Ishikawa (cell line): ENCODE measurements around the gene TMF1.

Experiments
- CEBPB ChIP-seq: IDR thresholded peaks from 2 replicates; pipeline ENCODE4 v1.6.1; 2012
- CREB1 ChIP-seq: IDR thresholded peaks from 2 replicates; pipeline ENCODE4 v1.6.1; 2012; ENCODE audit warnings: low read depth
- EGR1 ChIP-seq: IDR thresholded peaks from 2 replicates; pipeline ENCODE4 v1.6.1; 2012
- EP300 ChIP-seq: IDR thresholded peaks from 2 replicates; pipeline ENCODE4 v1.6.1; 2012; ENCODE audit warnings: borderline replicate concordance
- FOXM1 ChIP-seq: IDR thresholded peaks from 2 replicates; pipeline ENCODE4 v1.6.1; 2012; ENCODE audit warnings: low read depth, borderline replicate concordance
- NFIC ChIP-seq: IDR thresholded peaks from 2 replicates; pipeline ENCODE4 v1.6.1; 2012
- RAD21 ChIP-seq: IDR thresholded peaks from 2 replicates; pipeline ENCODE4 v1.6.1; 2012; ENCODE audit warnings: low read depth
- TAF1 ChIP-seq: IDR thresholded peaks from 2 replicates; pipeline ENCODE4 v1.6.1; 2012; ENCODE audit warnings: low read depth, mild to moderate bottlenecking
- TCF12 ChIP-seq: IDR thresholded peaks from 2 replicates; pipeline ENCODE4 v1.6.1; 2012; ENCODE audit warnings: low read depth
- TEAD4 ChIP-seq: IDR thresholded peaks from 2 replicates; pipeline ENCODE4 v1.6.1; 2012
- YY1 ChIP-seq: IDR thresholded peaks from 2 replicates; pipeline ENCODE4 v1.6.1; 2012; ENCODE audit warnings: low read depth
- ZBTB7A ChIP-seq: IDR thresholded peaks from 2 replicates; pipeline ENCODE4 v1.6.1; 2012; ENCODE audit warnings: low read depth
- TF ChIP-seq, protein P1 (sequence below): IDR thresholded peaks from 2 replicates; pipeline ENCODE4 v1.6.1; 2012
- TF ChIP-seq, protein P2 (sequence below): IDR thresholded peaks from 2 replicates; pipeline ENCODE4 v1.6.1; 2012; ENCODE audit warnings: low read depth, mild to moderate bottlenecking
- TF ChIP-seq, protein P3 (sequence below): IDR thresholded peaks from 2 replicates; pipeline ENCODE4 v1.6.1; 2012

TMF1 gene

DNA sequence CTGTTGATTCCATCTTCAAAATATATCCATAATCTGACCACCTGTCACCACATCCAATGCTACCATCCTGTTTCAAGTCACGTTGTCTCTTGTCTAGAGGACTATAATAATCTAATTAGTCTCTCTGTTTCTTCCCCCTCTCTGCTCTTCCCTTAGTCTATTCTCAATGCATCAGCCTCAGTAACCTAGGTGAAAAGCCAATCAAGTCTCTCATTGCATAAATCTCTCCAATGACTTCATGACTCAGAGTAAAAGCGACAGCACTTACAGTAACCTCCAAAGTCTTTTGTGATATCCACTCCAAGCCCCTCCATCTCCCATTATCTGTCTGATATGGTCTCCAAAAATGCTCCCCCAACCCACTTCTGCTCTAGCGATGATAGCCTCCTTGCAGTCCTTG is 20.8 kb upstream of the TMF1 start:
- TF ChIP-seq FOXM1, result no peak
- TF ChIP-seq, protein P1, sequence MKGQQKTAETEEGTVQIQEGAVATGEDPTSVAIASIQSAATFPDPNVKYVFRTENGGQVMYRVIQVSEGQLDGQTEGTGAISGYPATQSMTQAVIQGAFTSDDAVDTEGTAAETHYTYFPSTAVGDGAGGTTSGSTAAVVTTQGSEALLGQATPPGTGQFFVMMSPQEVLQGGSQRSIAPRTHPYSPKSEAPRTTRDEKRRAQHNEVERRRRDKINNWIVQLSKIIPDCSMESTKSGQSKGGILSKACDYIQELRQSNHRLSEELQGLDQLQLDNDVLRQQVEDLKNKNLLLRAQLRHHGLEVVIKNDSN, result no peak
- TF ChIP-seq TAF1, result no peak
- no peak for TF ChIP-seq CEBPB
- TF ChIP-seq, protein P2, sequence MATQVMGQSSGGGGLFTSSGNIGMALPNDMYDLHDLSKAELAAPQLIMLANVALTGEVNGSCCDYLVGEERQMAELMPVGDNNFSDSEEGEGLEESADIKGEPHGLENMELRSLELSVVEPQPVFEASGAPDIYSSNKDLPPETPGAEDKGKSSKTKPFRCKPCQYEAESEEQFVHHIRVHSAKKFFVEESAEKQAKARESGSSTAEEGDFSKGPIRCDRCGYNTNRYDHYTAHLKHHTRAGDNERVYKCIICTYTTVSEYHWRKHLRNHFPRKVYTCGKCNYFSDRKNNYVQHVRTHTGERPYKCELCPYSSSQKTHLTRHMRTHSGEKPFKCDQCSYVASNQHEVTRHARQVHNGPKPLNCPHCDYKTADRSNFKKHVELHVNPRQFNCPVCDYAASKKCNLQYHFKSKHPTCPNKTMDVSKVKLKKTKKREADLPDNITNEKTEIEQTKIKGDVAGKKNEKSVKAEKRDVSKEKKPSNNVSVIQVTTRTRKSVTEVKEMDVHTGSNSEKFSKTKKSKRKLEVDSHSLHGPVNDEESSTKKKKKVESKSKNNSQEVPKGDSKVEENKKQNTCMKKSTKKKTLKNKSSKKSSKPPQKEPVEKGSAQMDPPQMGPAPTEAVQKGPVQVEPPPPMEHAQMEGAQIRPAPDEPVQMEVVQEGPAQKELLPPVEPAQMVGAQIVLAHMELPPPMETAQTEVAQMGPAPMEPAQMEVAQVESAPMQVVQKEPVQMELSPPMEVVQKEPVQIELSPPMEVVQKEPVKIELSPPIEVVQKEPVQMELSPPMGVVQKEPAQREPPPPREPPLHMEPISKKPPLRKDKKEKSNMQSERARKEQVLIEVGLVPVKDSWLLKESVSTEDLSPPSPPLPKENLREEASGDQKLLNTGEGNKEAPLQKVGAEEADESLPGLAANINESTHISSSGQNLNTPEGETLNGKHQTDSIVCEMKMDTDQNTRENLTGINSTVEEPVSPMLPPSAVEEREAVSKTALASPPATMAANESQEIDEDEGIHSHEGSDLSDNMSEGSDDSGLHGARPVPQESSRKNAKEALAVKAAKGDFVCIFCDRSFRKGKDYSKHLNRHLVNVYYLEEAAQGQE, result no peak
- no peak for TF ChIP-seq EGR1
- TF ChIP-seq NFIC, result no peak
- no peak for TF ChIP-seq EP300
- TF ChIP-seq ZBTB7A, result no peak
- TF ChIP-seq YY1, result no peak
- no peak for TF ChIP-seq CREB1
- no peak for TF ChIP-seq TEAD4
- TF ChIP-seq, protein P3, sequence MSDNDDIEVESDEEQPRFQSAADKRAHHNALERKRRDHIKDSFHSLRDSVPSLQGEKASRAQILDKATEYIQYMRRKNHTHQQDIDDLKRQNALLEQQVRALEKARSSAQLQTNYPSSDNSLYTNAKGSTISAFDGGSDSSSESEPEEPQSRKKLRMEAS, result no peak
- no peak for TF ChIP-seq TCF12
- no peak for TF ChIP-seq RAD21

DNA sequence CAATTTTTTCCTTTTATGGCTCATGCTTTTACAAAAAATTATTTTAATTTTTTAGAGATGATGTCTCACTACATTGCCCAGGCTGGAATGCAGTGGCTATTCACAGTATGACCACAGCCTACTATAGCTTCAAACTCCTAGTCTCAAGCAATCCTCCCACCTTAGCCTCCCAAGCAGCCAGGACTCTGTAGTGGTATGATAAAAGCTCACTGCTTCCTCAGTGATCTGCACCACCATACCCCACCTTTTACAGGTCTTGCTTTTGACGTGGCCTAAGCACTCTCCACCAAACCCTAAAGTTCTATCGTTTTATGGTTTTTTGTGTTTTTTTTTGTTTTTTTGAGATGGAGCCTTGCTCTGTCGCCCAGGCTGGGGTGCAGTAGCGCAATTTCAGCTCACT is 14.0 kb upstream of the TMF1 start:
- TF ChIP-seq EGR1, result no peak

DNA sequence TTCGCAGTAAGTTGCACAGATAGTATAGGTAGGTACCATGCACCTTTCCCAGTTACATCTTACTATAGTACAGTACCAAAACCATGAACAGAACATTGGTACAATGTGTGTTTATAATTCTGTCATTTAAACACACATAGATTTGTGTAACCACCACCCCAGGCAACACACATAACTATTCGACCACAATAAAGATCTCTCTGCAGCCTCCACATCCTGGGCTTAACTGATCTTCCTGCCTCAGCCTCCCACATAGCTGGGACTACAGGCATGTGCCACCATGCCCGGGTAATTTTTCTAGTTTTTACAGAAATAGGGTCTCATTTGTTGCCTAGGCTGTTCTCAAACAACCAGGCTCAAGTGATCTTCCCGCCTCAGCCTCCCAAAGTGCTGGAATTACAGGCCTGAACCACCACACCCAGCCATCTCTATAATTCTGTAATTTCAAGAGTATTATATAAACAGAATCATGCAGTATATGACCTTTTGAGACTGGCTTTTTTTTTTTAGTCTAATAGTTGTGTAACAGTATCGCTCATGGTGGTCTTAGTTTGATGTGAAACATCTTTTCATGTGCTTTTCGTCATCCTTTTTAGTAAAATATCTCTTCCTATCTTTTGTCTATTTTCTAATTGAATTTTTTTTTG is 13.3 kb upstream of the TMF1 start:
- TF ChIP-seq FOXM1 (no peak), TEAD4 (no peak), CREB1 (no peak), EP300 (no peak), RAD21 (no peak), NFIC (no peak), EGR1 (no peak), CEBPB (no peak), ZBTB7A (no peak), TAF1 (no peak)
- TF ChIP-seq, protein P1, result no peak
- TF ChIP-seq, protein P2, result no peak
- TF ChIP-seq, protein P3, result no peak

DNA sequence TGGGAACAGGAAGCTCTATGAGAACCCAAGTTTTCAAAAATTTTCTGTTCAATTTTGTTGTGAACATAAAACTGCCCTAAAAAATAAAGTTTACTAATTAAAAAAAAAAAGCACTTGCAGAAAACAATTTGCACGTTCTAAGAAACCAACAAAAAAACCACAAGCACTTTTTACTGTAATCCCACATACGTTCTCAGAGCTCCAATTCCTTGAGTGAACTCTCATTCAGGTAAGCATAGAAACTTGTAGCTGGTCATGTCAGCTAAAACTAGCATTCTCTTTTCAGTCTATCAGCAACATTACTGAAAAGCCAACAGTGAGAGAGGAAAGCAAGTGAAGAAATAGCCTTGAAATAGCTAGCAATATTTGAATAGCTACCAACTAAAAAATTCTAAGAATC is 11.5 kb upstream of the TMF1 start:
- TF ChIP-seq YY1 (no peak), EGR1 (no peak), FOXM1 (no peak), TCF12 (no peak), TEAD4 (no peak), CEBPB (no peak), EP300 (no peak), ZBTB7A (no peak), NFIC (no peak), CREB1 (no peak), TAF1 (no peak)
- TF ChIP-seq, protein P1, result no peak
- TF ChIP-seq, protein P2, result no peak
- TF ChIP-seq, protein P3, result no peak
